ENCODE results near the gene NEMP2.
"Not testable (repeated sequence)": the region's sequence is repeated elsewhere in the genome, so short reads cannot be mapped to it uniquely, and the experiment has no call there.

Gene NEMP2

DNA sequence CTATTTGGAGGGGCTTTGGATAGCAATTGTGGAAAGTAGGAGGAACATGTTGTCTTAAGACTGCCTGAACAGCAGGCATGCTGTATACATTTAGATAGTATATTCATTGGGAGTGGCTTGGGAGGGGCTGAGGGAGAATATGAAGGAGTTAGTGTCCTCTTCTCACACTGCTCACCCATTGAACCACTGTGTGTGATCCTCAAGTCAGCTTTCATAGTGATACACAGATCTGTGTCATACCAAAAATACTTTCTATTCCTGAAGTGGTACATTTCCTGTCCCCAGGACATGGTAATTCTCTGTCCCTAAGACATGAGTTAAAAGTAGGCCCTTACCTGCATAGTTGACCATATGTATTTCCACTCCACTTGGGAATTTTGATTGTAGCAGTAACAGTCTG is 9.6 kb downstream of the NEMP2 start:
- DNase-seq, result no peak

DNA sequence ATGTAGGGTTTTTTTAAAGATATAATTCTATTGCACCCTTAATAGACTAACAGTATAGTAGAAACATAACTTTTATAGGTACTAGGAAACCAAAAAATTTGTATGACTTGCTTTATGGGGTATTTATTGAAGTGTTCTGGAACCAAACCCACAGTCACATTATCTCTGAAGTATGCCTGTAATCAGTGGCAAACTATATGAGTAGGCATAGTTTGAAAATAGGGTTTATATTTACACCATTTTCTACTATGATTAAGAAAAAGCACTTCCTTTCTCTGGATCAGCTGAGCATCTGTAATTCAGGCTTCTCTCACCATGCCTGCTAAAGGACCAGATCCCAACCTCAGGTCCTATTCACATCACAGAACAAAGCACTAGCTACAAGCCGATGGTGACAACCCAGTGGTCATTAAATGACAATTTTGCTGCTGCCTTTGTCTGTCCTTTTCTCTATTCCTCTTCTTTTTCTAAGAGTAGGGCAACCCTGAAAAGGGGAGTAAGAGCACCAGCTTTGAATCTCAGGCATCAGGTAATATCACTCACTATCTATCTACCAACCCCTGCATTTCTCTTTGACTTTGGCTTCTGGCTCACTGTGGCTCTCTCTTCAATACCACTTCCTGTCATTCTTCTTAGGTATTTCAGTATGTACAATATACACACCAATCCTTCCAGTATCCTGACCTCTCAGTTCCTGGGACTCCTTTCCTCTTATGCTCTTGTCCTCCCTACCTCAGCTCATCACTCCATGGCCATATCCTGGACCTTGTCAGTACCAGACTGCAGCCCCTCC is 14.4 kb downstream of the NEMP2 start:
- DNase-seq, result no peak

- DNase-seq, result no peak
Measured at GRCh38 chr2:190517468-190517867, 17.1 kb downstream of the NEMP2 start.

DNA sequence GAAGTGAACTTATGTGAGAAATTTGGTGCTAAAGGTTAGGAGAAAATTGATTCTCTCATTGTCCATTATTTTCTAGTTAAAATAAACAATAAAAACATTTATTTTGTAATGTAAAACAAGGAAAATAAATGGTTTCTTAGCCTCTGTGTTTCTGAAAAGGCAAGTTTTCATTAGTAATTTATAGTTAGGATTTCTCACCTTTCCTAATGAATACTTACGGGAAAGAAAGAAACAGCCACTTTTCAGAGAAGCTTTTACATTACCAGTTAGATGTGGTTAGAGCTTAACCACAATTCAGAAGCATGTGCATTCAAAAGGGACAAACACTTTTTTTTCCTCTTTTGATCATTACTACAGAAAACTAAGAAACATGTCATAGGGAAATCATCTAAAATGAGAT is 18.8 kb downstream of the NEMP2 start:
- no peak for DNase-seq

GRCh38 chr2:190514676-190515075 is 19.8 kb downstream of the NEMP2 start:
- DNase-seq, result no peak

DNA sequence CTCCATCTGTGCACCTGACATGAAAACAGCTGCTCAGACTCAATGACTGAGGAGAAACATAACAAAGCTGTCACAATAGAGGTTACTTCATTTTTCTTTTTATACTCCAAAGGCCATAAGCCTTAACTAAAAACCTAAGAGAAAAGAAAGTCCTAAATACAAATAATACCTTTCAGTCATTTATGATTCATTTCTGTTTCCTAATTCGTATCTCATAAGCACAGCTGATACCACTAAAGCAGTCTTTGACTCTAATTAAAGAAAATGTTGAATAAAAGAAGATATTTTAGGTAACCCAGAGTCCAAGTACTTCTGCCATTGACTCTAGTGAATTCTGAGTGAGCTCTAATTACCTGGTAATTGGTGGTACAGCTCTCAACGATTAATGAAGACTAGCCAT is 20.6 kb downstream of the NEMP2 start:
- DNase-seq, result no peak

DNA sequence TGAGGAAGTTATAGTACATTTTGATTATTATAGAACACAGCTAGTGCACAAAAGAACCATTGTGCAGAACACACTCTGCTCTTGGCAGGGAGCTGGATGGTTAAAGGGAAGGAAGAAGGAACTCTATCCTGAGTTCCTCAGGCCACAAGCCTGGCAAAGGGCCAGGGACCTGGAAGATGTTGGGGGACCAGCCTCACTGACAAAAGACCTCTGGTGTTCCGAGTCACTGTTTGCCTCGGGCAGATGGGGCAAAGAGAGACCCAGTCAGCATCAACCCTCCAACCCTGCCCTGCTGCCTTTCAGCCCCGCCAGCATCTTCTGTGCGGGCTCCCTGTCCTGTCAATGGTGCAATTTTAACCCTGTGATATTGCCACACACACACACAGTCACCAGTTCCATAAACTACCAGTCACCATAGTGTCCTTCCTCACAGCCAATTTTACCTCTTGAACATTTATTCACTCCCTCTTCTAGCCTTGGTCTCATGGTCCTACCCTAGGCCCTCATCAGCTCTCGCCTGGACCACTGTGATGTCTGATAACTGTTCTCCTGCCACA is 21.9 kb downstream of the NEMP2 start:
- no peak for DNase-seq

GRCh38 chr2:190511104-190511503 is 23.4 kb downstream of the NEMP2 start:
- DNase-seq, result no peak

DNA sequence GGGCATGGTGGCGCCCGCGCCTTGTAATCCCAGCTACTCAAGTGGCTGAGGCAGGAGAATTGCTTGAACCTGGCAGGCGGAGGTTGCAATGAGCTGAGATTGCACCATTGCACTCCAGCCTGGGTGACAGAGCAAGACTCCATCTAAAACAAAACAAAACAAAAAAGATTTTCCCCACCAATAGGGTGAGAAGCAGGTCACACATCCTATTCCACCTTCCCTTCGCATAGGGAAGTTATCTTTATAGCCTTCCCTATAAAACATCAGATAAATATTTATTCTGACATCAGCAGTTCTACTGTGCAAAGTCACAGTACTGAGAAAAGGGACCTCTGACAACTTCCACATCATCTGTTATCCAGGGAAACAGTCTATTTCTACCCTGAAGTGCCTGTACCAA is 24.6 kb downstream of the NEMP2 start:
- not testable (repeated sequence) for DNase-seq

DNA sequence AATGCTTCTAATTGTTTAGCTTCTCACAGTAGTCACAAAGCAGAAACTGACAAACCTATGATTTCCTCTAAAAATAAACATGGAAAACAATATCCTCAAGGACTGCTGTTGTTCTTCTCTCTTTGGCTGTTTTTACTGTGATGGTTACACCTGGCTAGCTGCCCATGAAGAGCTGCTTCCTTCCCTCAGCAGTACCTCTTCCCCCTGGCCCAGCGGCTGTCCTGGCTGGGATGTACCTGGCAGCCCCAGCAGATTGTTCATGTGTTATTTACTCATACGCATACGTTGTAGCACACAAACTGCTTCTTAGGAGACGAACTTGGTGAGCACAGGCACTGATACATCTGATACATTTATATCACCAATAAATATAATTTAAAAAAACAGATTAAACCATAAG is 27.4 kb downstream of the NEMP2 start:
- no peak for DNase-seq

DNA sequence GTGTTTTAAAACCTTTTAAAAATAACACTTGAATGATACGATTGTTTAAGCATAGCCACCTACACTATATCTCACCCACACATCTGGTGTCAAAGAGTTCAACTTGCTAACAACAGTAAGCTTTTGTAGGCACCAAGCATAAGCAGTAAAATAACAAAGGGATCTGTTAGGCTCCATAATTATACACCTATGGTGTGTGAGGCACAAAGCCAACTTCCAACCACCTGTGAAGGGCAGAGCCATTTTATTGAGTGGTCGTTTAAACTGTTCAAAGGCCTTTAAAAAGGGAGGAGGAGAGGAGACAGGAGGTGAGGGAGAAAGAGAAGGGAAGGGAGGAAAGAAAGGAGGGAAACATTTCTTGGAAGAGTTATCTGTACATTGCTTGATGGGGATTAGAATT is 27.9 kb downstream of the NEMP2 start:
- DNase-seq, result no peak

DNA sequence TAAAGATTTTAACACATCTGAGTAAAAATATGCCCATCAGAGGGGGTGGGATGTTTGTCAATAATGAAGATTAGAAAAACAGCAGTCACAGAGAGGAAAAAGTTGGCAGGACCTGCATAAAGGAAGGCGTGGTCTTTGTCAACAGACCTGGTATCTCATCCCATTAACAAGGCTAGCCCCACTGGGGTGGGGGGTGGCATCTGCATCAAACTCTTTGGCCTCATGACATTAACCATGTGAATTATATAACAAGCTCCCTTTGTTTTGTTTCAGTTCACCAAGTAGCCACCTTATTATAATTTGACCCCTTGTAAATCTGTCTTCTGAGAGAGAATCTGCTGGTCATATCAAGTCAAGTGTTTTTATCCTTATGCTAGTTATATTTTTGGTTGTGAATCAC is 28.8 kb downstream of the NEMP2 start:
- DNase-seq, result no peak

GRCh38 chr2:190504912-190505311 is 29.6 kb downstream of the NEMP2 start:
- no peak for DNase-seq

DNA sequence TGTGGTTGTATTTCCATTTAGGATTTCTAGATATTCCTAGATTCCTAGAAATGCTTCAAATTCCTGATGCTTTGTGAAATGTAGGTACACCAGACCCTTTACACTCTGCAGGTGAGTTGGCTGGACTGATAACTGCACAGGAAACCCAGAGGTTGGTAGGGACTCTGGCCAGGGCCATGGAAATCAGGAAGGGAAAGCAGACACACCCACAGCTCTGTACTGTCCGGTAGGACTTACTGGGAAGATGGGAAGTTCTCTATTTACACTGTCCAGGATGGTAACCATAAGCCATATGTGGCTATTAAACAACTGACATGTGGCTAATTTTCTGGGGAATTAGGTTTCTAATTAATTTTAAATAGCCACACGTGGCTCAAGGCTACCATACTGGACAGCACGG is 31.4 kb downstream of the NEMP2 start:
- DNase-seq, result no peak

DNA sequence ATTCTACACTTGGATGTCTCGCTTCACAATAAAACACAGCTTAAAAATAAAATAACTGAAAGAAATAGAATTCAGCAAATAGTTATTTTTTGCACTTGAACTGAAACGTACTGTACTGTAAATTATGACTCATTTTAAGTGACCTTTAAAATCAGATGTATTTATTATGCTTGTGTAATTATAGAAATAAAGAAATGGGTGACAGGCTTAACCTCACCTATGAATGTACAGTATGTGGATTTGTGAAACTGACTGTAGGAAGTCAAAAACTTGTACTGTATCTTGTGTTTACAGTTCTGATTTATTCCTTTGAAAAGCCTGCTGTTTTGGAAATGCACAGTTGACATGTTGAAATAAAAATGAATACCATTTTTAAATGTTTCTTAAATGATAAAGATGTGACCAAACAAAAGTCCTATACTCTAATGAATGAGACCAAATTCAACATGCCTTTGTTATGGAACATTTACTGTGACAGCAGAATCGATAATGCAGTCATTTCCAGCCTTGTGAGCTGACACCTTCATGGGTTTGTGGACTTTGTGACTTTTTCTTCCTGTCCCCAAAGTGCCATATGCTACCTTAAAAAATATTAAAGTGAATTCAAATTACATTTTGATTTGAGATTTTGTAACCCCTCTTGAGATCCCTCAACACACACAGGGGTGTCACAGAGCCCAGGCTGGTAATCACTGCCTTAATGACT is 32.7 kb downstream of the NEMP2 start:
- DNase-seq, result no peak

DNA sequence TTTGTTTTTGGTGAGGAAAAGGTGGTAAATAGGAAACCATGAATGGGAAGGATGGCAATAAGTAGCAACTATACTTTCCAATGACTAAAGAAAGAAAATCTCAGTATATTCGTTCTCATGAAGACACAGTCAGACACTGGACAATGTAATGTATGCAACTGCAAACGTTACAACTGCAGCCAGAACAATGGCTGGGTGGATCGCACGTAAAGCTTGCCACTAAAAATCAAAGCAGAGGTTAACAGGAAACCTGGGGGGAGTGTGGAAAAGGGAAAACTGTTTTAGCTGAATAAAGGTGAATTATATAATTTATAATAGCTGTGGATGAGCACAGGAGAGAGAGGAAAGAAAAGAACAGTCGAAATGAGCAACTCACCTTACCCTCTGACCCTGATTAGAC is 33.3 kb downstream of the NEMP2 start:
- DNase-seq, result no peak

DNA sequence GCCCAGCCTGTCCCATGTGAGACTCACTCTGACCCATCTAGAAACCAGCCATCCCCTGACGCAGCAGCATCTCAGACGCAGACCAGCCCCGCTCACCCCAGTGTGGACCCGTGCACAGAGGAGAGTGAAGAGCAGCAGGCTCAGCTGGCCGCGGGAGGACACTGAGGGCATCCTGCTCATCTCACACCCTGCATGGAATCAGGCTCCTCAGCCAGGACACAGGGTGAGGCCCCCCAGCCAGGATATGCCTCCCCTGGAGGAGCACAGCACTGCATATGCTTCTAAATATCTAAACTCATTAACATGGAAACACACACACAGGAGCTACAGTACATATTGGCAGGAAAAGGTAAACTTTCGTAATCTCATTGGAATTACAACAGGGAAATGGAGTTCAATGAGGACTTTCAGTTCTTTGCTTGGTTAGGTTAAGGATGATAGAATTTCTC is 34.4 kb downstream of the NEMP2 start:
- DNase-seq, result no peak

- no peak for DNase-seq
Measured at GRCh38 chr2:190499273-190499672, 35.2 kb downstream of the NEMP2 start.

- no peak for DNase-seq
Measured at GRCh38 chr2:190497428-190497827, 37.1 kb downstream of the NEMP2 start.

GRCh38 chr2:190494600-190495227 is 39.8 kb downstream of the NEMP2 start:
- not testable (repeated sequence) for DNase-seq

GRCh38 chr2:190493095-190493494 is 41.4 kb downstream of the NEMP2 start:
- DNase-seq, result no peak

DNA sequence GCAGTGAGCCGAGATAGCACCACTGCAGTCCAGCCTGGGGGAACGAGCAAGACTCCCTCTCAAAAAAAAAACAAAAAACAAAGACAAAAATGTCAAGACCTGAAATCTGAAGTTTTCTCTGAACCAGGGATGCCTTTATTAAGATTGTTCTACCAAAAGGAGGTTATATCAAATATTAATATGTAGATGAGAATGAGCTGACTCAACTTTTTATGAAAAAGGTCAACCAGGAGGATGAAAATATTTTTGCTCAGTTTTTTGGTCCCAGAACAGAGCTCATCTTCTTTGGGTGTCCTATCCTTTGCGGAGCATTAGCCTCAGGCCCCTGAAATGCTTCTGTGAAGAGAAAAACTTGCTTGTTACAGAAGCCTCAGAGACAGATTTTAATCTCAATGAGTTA is 44.0 kb downstream of the NEMP2 start:
- no peak for DNase-seq

- DNase-seq, result no peak
Measured at GRCh38 chr2:190489475-190489874, 45.0 kb downstream of the NEMP2 start.
